ENCODE results near the gene RBM4B.

The RBM4B gene

GRCh38 chr11:66720223-66720898 is 42.7 kb upstream of the RBM4B start:
- no peak overlapping the region for H3K27ac ChIP-seq
- TF ChIP-seq ZFX (IDR thresholded peaks at IDR 0.05) (no peak), CTCF (conservative IDR thresholded peaks at IDR 0.05) (no peak)

- H3K27ac ChIP-seq: peak overlapping the region; percentile 85
- no peak for TF ChIP-seq ZFX (IDR thresholded peaks at IDR 0.05)
- TF ChIP-seq CTCF (conservative IDR thresholded peaks at IDR 0.05): no peak
Measured at GRCh38 chr11:66719111-66719872, 41.6 kb upstream of the RBM4B start.

- peak overlapping the region; percentile 85 for H3K27ac ChIP-seq
- no peak for TF ChIP-seq CTCF (conservative IDR thresholded peaks at IDR 0.05)
- TF ChIP-seq ZFX (IDR thresholded peaks at IDR 0.05): peak; percentile 28; the same call in 1 of the 2 replicates
Measured at GRCh38 chr11:66718320-66718971, 40.8 kb upstream of the RBM4B start.

GRCh38 chr11:66717925-66718319 is 40.2 kb upstream of the RBM4B start:
- peak overlapping the region; percentile 85 for H3K27ac ChIP-seq

GRCh38 chr11:66716996-66717395 is 39.3 kb upstream of the RBM4B start:
- no peak overlapping the region; the same call in 1 of the 2 replicates for H3K27ac ChIP-seq
- TF ChIP-seq ZFX (IDR thresholded peaks at IDR 0.05): no peak
- no peak for TF ChIP-seq CTCF (conservative IDR thresholded peaks at IDR 0.05)

More at GRCh38 chr11:66717925-66718319, 40.2 kb upstream of the RBM4B start:
- TF ChIP-seq ZFX (IDR thresholded peaks at IDR 0.05) (no peak), CTCF (conservative IDR thresholded peaks at IDR 0.05) (no peak)

GRCh38 chr11:66715346-66716085 is 37.8 kb upstream of the RBM4B start:
- TF ChIP-seq CTCF (conservative IDR thresholded peaks at IDR 0.05): no peak
- H3K27ac ChIP-seq: no peak overlapping the region
